ENCODE results near the gene LITAFD. TPM values are rescaled to one million over a fixed set of nuclear protein-coding genes. Genes with fewer than 3 reads are reported as not detected.

The LITAFD gene
- total and polyA plus RNA-seq, 9 of the 15 experiments (the other 6 are each of a cell fraction or from before 2014, with no cell fraction given), result not detected

GRCh38 chr16:8868416-8869211 is 13.5 kb upstream of the LITAFD start, which contains the start of gene CARHSP1 (continued):
- TF ChIP-seq FOXP4 (CRISPR knock-in tag; IDR thresholded peaks at IDR 0.05; ENCODE audit: borderline replicate concordance), result 0 out of 2 replicates have a peak, but pooled peaks have one; percentile 53
- TF ChIP-seq ZNF696 (CRISPR knock-in tag; conservative IDR thresholded peaks at IDR 0.05), result no peak
- TF ChIP-seq POLR2A (conservative IDR thresholded peaks at IDR 0.05), result peak; percentile 88
- TF ChIP-seq XRCC3 (IDR thresholded peaks at IDR 0.05), result no peak
- TF ChIP-seq BRCA1 (IDR thresholded peaks at IDR 0.05), result no peak
- TF ChIP-seq BRCA1 (CRISPR knock-in tag; IDR thresholded peaks at IDR 0.05), result 0 out of 2 replicates have a peak, but pooled peaks have one; percentile 68
- no peak for TF ChIP-seq NR2F6 (CRISPR knock-in tag; IDR thresholded peaks at IDR 0.05)
- peak; percentile 71; the same call in 1 of the 2 replicates for TF ChIP-seq POLR2AphosphoS5 (IDR thresholded peaks at IDR 0.05; ENCODE audit: control insufficient read depth, insufficient read depth, low read depth, low read length)
- TF ChIP-seq NCOA6 (IDR thresholded peaks at IDR 0.05), result no peak
- no peak for TF ChIP-seq MBD1 (CRISPR knock-in tag; IDR thresholded peaks at IDR 0.05)
- TF ChIP-seq ZNF445 (CRISPR knock-in tag; IDR thresholded peaks at IDR 0.05; ENCODE audit: low read depth), result no peak
- peak; percentile 81 for TF ChIP-seq MAX (CRISPR knock-in tag; IDR thresholded peaks at IDR 0.05)
- peak; percentile 91 for TF ChIP-seq TFAP4 (CRISPR knock-in tag; IDR thresholded peaks at IDR 0.05; ENCODE audit: borderline replicate concordance)
- 0 out of 2 replicates have a peak, but pooled peaks have one; percentile 38 for TF ChIP-seq ZNF263 (CRISPR knock-in tag; IDR thresholded peaks at IDR 0.05; ENCODE audit: borderline replicate concordance)
- TF ChIP-seq ZNF24 (IDR thresholded peaks at IDR 0.05), result no peak
